ENCODE measurements around the gene MICAL3.
"Not testable (repeated sequence)": the region's sequence is repeated elsewhere in the genome, so short reads cannot be mapped to it uniquely, and the experiment has no call there.

Gene MICAL3

GRCh38 chr22:17878941-17879340 is 145.4 kb downstream of the MICAL3 start:
- DNase-seq = no peak

- DNase-seq = no peak
Measured at GRCh38 chr22:17878186-17878694, 146.1 kb downstream of the MICAL3 start.

DNA sequence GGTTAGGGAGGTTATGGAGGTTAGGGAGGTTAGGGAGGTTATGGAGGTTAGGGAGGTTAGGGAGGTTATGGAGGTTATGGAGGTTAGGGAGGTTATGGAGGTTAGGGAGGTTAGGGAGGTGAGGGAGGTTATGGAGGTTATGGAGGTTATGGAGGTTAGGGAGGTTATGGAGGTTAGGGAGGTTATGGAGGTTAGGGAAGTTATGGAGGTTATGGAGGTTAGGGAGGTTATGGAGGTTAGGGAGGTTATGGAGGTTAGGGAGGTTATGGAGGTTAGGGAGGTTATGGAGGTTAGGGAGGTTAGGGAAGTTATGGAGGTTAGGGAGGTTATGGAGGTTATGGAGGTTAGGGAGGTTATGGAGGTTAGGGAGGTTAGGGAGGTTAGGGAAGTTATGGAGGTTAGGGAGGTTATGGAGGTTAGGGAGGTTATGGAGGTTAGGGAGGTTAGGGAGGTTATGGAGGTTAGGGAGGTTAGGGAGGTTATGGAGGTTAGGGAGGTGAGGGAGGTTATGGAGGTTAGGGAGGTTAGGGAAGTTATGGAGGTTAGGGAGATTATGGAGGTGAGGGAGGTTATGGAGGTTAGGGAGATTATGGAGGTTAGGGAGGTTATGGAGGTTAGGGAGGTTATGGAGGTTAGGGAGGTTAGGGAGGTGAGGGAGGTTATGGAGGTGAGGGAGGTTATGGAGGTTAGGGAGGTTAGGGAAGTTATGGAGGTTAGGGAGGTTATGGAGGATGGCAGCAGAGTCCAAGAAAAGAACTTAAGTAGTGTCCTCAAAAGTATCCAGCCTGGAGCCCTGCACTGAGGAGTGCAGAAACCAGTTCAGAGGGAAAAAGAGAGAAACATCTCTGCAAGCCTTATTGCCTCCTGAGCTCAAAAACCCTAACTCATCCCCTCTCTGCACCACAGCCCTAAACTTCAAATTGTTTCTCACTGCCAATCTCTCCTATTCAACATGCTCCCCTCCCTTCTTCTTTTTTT is 147.2 kb downstream of the MICAL3 start:
- not testable (repeated sequence) for DNase-seq

GRCh38 chr22:17876306-17876831 is 148.0 kb downstream of the MICAL3 start:
- DNase-seq = no peak

- DNase-seq = no peak
Measured at GRCh38 chr22:17875631-17876030, 148.7 kb downstream of the MICAL3 start.

- no peak for DNase-seq
Measured at GRCh38 chr22:17875156-17875555, 149.2 kb downstream of the MICAL3 start.

- DNase-seq = no peak
Measured at GRCh38 chr22:17874231-17874905, 150.0 kb downstream of the MICAL3 start.

DNA sequence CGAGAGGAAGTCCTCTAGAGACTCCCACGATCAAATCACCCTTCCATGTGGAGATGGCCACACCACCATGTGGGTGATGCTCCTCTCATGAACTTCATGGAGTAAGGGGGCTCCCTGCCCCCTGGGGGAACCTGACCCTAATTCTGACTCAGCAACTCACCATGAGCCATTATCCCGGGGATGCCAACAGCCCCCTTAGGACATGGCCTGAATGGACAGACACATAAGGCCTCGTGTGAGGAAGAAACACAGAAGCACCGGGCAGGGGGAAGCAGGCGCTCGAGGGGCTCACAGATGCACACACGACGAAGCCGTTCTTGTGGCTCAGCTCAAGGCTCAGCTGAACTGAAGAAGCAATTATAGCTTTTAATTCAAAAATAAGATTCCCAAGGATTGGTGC is 150.6 kb downstream of the MICAL3 start:
- no peak for DNase-seq

- DNase-seq = no peak
Measured at GRCh38 chr22:17873116-17873515, 151.2 kb downstream of the MICAL3 start.

- DNase-seq = no peak
Measured at GRCh38 chr22:17872471-17872870, 151.9 kb downstream of the MICAL3 start.

DNA sequence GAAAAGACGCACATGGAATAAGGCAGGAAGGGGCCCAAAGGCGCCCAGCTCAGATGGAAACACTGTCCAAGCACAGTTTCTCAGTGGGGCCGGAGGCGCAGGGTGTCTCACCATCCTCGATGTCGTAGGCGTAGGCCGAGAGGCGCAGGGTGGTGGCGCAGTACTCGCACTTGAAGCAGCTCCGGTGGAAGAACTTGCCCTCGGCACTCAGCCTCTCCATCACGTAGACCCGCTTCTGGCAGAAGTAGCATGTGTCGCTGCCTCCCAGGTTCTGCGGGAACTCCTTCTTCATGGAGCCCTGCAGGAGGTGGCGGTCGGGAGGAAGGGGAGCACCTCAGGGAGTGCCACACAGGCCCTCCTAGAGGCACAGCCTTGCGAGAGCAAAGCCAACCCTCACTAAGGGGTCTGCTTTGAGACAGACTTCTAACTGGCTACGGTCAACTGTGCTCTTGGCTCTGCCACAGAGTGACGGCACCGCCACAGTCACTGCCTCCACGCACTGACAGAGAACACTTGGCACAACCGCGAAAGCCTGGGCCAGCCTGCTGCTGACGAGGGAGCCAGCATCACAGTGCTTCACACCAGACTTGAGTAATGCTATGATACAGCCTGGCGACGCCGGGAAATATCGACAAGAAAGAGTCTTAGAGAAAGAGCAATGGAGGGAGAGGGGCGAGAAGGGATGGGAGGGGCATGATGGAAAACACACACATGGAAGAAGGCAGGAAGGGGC is 152.5 kb downstream of the MICAL3 start:
- DNase-seq = no peak

DNA sequence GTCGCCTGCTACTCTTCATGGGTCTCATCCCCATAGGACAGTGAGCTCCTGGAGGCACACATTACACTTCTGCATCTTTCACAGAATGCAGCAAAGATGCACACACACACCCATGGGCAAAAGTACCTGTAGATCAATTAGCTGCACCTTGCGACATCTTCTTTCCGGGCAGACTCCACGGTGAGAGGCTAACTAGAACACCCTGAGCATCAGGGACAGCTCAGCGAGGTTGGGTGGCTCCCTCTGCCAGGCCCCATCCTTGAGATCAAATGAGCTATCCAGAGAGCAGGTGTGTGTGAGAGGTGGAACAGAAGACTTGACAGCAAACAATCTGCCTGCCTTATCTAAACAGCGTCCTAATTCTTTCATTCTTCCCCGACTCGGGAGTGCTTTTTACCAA is 154.0 kb downstream of the MICAL3 start:
- DNase-seq = no peak

- no peak for DNase-seq
Measured at GRCh38 chr22:17869285-17870096, 154.9 kb downstream of the MICAL3 start.

DNA sequence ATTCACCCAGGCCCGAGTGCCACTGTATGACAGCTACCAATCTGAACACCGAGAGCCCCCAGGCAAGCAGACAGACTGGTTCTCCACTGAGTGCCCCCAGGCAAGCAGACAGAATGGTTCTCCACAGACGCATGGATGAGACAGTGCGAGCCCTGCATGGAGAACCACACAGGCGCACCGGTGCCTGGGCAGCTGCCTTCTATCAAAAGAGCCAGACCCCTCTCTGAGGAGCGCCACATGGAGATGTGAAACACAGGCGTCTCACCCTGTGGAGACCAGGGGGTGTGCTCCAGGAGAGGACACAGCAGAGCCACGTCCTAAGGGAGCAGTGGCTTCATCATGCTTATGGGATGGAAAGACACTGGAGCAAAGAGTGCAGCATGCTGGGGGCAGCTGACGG is 155.6 kb downstream of the MICAL3 start:
- no peak for DNase-seq

GRCh38 chr22:17867160-17867785 is 157.1 kb downstream of the MICAL3 start:
- DNase-seq = no peak

DNA sequence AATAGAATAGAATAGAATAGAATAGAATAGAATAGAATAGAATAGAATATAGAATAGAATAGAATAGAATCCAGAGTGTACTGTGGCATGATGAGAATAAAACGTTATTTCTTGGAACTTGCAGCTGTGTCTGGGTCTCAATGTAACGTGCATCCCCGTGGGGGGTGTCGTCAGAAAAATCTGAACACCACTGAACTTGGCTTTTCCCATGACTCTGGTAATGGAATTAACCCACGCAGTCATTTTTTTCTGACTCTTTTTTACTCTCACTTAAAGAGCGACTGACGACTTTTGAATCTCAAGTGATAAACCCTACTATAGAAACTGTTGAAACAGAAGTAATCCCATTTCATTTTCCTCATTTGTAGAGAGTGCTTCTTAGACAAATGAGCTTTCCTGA is 157.7 kb downstream of the MICAL3 start:
- DNase-seq = no peak

DNA sequence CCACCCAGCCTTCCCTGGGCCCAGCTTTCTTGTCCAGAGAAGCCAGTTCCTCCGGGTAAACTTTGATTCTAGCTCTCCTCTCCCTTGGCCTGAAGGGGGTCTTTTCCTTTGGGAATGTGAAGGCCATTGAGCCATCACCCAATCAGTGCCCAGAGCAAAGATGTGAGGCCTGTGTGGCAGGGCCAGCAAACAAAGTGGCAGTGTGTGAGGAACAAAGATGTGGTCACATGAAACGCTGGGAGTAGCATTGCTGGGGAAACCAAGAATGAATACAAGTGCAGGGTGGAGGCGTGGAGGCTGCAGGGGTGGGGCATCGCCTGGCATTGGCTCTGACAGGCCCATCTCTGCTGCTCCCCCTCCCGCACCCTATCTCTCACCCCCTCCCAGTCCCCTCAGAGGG is 158.2 kb downstream of the MICAL3 start:
- DNase-seq = no peak

DNA sequence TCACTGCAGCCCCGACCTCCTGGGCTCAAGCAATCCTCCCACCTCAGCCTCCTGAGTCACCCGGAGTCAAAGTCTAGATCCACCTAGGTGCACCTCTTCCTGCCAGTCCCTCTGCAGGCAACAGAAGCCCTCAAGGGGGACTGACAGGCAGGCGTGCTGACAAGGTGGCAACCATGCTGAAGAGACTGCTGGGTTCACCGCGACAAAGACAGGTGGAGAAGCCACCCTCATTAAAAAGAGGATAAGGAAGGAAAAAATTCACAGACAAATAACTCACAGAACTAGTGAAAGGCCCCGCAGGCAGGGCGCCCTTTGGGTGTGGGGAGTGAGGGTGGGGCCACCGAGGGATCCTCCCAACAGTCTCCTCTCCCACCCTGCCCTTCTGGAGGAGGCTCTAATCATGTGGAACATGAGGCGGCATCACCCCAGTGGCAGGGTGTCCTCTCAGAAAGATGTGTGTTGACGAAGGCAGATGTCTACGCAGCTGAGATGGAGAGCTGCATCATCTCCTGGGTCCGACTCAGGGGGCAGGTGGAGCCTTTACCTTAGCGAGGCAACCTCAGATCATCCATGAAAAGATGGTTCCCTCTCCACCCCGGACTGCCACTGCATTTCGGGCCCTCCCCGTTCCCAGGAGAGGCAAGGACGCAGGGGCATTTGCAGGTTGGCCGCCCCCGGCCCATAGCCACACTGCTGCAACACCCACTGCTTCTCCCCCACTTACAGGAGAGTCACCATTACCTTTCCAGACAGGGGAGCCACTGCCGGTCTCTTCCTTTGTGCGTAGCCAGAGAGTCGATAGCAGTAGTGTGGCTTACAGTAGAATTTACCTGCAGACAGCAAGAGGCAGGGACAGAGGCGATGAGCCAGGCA is 158.9 kb downstream of the MICAL3 start:
- no peak for DNase-seq

DNA sequence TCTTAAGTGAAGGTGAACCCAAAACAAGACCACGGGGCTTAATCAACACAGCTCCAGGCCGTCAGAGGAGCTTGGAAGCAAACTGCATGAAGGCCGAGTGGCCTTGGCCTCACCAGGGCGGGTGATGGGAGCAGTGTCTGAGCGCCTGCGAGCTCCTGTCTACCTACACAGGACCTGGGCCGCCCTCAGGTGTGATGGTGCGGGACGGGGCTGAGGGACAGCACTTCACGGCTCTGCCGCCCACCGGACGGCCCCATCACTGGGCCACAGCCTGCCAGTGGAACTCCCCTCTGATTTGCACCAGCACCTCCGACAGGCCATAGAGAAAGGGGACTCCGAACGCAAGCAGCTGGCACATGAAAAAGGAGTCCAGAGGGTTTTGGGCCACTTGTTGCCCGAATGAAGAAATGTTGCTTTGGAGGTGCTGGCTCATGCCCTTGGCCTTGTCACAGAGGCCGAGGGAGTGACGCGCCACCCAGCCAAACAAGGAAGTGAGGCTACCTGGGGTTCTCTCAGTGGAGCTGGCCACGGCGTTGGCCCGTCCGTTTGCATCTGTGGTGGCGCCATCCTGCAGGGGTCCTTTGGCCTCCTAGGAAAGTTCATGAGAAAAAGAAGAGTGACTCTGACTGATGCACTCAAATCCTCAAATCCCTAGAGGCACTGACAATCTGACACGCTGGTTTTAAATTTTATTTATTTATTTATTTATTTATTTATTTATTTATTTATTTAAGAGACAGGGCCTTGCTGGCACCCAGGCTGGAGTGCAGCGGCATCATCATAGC is 159.8 kb downstream of the MICAL3 start:
- DNase-seq = no peak
